NCI-H2227 (cell line): ENCODE data around the gene NFATC1.

Source experiments
- DNase-seq: peaks from one replicate; lab custom pipeline; 2025; ENCODE audit not compliant: unreplicated experiment; lab: John Stamatoyannopoulos, UW

The NFATC1 gene

GRCh38 chr18:79388043-79388442 lies 7.7 kb upstream of the NFATC1 start:
- no peak for DNase-seq

DNA sequence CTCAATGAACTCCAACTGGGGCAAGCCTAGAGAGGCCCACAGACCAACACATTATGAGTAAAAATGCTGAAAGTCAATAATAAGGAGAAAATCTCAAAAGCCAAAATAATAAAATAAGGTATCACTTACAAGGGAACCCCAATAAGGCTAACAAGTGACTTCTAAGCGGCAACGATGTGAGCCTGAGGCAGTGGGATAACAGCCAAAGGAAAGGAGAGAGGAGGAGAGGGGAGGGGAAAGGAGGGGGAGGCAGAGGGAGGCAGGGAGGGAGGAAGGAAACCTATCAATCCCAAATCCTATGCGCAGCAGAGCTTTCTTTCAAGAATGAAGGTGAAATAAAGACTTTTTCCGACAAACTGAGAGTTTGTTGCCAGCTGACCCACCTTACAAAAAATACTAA lies 6.0 kb upstream of the NFATC1 start:
- no peak for DNase-seq

DNA sequence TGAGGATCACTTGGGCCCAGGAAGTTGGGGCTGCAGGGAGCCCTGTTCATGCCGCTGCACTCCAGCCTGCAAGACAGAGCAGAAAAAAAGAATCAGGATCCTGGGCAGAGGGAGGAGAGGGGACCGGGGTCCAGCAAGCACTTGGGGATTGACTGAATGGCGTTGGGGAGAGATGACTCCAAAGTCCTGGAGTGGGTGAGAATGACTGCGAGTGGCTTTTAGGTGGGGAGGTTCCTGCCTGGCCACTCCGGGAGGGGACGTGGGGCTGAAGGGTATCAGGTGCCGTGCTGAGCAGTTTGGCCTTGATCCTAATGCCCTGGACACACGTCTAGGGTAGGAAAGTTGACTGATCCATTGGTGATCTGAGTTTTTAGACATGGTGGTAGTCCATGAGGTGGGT lies 3.5 kb upstream of the NFATC1 start:
- no peak for DNase-seq

- DNase-seq, result no peak
These were observed 2.5 kb upstream of the NFATC1 start for GRCh38 chr18:79393181-79393634.

- DNase-seq, result peak; percentile 36
These were observed 1.8 kb upstream of the NFATC1 start for GRCh38 chr18:79393635-79394533.

DNA sequence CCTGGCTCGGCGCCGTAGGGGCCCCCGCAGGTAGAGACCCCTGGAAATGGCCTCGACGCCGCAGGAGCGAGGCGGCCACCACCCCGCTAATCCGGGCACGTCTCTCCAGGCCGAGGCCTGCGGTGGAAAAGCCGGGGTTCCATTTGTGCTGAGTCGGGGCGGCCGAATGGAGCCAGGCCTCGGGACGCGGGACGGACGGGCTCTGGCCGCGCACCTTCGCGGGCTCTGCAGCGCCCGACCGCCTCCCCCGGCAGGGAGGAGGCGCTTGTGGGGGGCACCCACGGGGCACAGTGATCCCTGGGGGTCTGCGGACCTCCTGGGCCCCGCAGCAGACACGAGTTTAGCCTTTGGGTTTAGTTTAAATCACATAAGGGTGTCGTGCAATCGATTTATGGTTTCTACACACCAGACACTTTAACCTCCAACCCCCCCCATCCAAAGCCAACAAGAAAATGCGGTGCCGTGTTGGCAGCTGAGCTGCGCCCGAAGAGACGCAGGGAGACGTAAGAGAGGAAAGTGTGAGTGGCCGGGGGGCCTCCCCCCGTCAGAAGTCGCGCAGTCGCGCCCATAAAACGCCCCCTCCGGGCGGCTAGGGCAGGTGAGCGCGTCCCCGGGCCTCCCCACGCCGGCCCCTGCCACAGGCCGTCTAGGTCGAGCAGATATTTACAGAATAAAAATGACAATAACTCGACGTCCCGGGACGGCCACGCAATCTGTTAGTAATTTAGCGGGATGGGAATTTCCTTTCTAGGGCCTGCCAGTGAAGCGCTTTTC lies 1.0 kb upstream of the NFATC1 start:
- DNase-seq, result no peak

GRCh38 chr18:79395308-79395640 lies 456 bp upstream of the NFATC1 start:
- no peak for DNase-seq

GRCh38 chr18:79396431-79397246 lies 909 bp downstream of the NFATC1 start:
- peak; percentile 16 for DNase-seq

GRCh38 chr18:79397247-79397829 lies 1.6 kb downstream of the NFATC1 start:
- DNase-seq, result no peak

- DNase-seq, result no peak
These were observed 2.4 kb downstream of the NFATC1 start for GRCh38 chr18:79397830-79398761.

- DNase-seq, result no peak
These were observed 3.7 kb downstream of the NFATC1 start for GRCh38 chr18:79399275-79400081.

GRCh38 chr18:79400091-79400590 lies 4.4 kb downstream of the NFATC1 start:
- no peak for DNase-seq

DNA sequence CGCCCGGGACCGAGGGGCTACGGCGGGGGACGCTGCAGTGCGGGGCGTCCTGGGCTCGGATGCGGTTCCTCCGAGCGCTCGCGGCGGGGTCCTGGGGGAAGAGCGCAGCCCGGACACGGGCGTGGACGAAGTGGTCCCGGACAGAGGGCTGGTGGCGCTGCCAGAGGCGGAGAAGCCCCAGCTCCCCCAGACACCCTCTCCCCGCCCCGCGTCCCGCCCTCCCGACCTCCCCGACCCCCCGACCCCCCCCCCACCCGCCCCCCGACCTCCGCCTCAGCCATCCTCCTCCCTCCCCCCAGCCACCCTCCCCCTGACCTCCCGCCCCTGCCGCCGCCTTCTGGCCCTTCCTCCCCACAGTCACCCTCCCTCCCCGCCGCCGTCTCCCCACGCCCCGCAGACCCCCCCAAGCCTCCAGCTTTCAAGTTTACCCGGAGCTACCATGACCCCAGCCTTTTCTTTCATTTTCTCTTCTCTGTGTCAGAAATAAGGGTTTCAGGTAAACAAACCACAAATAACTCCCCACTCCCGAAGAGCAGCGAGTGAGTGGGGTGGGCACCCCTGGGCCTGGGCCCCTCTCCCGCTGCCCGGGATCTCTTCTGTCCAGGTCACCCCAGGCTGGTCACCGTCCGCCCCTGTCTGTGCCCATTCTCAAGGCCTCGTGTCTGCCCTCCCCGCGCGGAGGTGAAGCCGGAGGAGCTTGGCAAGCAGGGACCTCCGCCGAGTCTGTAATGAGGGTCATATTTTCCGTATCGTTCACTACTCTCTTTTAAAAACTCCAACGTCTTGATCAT lies 5.1 kb downstream of the NFATC1 start:
- no peak for DNase-seq

DNA sequence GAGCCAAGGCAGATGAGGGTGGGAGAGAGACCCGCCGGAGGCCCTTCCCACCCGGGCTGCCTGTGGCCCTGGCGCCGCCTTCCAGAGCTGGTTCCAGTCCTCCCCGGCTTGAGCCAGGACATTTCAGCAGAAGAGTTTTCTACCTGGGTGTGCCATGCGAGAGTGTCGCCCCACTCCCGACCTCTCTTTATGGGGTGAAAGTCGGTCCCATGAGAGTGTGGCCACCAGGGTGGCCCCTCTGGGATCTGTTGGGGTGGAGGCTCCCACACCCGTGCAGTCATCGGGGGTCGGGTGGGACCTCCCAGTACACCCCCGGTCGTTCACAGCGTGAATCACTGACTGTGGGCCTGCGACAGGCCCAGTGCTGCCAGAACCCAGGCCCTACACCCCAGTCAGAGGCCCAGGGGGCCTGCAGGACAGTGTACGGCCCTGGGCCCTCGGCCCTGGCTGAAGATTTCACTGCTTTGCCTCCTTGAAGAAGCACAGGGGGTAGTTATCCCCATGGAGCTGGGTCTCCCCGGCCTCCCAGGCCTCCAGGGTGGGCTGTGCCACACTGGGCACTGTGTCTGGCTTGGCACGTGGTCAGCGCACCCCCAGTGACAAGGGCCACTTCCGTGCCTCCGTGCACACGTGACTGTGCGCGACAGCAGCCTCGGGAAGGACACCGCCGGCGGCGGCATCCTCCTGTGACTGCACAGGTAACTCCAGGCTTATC lies 5.9 kb downstream of the NFATC1 start:
- no peak for DNase-seq

DNA sequence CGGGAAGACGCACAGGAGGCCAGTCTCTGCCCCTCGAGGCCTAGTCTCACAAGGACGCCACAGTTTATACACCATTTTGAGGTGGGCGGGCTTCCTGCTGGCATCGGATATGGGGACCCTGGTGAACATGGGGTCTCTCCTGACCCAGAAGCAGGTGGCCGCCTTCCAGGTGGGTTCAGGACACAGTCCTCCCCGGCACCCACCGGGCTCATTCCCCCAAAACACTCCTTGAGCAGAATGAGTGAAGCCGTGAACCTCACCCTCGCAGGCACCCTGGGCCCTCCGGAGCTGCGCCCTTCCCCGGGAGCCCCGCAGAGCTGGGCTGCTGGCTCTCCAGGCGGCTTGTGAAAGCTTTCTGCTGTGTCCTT lies 6.5 kb downstream of the NFATC1 start:
- no peak for DNase-seq

GRCh38 chr18:79402977-79403722 lies 7.4 kb downstream of the NFATC1 start:
- no peak for DNase-seq
